ENCODE data around the gene HDAC9.
A peak's percentile ranks its signal among the peaks of the same experiment; 100 is the strongest.

HDAC9 gene

GRCh38 chr7:18927134-18927533 is 431.6 kb downstream of the HDAC9 start:
- Histone ChIP-seq H2AK5ac (ENCODE audit: low read length, severe bottlenecking) (no peak overlapping the region), H3K9ac (ENCODE audit: low read length) (no peak overlapping the region), H3K9me3 (ENCODE audit: control insufficient read depth, low read length) (no peaks in the 10 kb centered on the region), H3K27me3 (ENCODE audit: control insufficient read depth in 1 of 2, insufficient read depth in 1 of 2, low read length in 2 of 2) (no peaks in the 10 kb centered on the region), H3K4me1 (ENCODE audit: control insufficient read depth, insufficient read depth, low read depth, low read length) (no peaks in the 10 kb centered on the region), H3K36me3 (ENCODE audit: control insufficient read depth in 1 of 2, insufficient read depth in 2 of 2, low read depth in 1 of 2, low read length in 2 of 2) (no peaks in the 10 kb centered on the region), H3K4me2 (ENCODE audit: low read length, poor library complexity, severe bottlenecking) (no peak overlapping the region), H3K4me3 (ENCODE audit: insufficient read depth in 1 of 2, low read depth in 1 of 2, low read length in 2 of 2) (no peak overlapping the region), H3K79me1 (replicated peaks; ENCODE audit: low read length, poor library complexity, severe bottlenecking) (no peaks in the 10 kb centered on the region), H3K14ac (ENCODE audit: low read length in 2 of 2) (no peak overlapping the region), H2BK5ac (ENCODE audit: low read depth, low read length, poor library complexity, severe bottlenecking) (no peak overlapping the region), H2BK12ac (ENCODE audit: low read length in 2 of 2) (no peak overlapping the region), H3K4ac (ENCODE audit: low read depth in 1 of 2, low read length in 2 of 2) (no peak overlapping the region), H4K8ac (ENCODE audit: low read length) (no peak overlapping the region), H3K27ac (ENCODE audit: low read length, poor library complexity, severe bottlenecking) (no peak overlapping the region), H2AFZ (ENCODE audit: low read depth, low read length) (no peak overlapping the region), H3K23ac (ENCODE audit: low read length in 2 of 2) (no peak overlapping the region), H3K18ac (ENCODE audit: low read depth in 1 of 2, low read length in 2 of 2) (no peak overlapping the region), H4K91ac (ENCODE audit: low read length) (no peak overlapping the region), H2BK15ac (ENCODE audit: low read depth, poor library complexity, severe bottlenecking) (no peak overlapping the region), H2BK120ac (ENCODE audit: low read depth, low read length) (no peak overlapping the region)
- no peak for DNase-seq
- 75% methylated on average over 2 of the region's 2 CpGs for WGBS

GRCh38 chr7:18936265-18936664 is 440.7 kb downstream of the HDAC9 start:
- H2AK5ac ChIP-seq (ENCODE audit: low read length, severe bottlenecking): no peak overlapping the region
- no peak overlapping the region for H3K4ac ChIP-seq (ENCODE audit: low read depth in 1 of 2, low read length in 2 of 2)
- H3K4me3 ChIP-seq (ENCODE audit: insufficient read depth in 1 of 2, low read depth in 1 of 2, low read length in 2 of 2): no peak overlapping the region
- no peak overlapping the region for H2BK120ac ChIP-seq (ENCODE audit: low read depth, low read length)
- H3K79me1 ChIP-seq (replicated peaks; ENCODE audit: low read length, poor library complexity, severe bottlenecking): no peaks in the 10 kb centered on the region
- H3K4me2 ChIP-seq (ENCODE audit: low read length, poor library complexity, severe bottlenecking): no peak overlapping the region
- no peak overlapping the region for H3K18ac ChIP-seq (ENCODE audit: low read depth in 1 of 2, low read length in 2 of 2)
- no peaks in the 10 kb centered on the region for H3K27me3 ChIP-seq (ENCODE audit: control insufficient read depth in 1 of 2, insufficient read depth in 1 of 2, low read length in 2 of 2)
- H2AFZ ChIP-seq (ENCODE audit: low read depth, low read length): no peak overlapping the region
- H2BK15ac ChIP-seq (ENCODE audit: low read depth, poor library complexity, severe bottlenecking): no peak overlapping the region
- no peak overlapping the region for H4K8ac ChIP-seq (ENCODE audit: low read length)
- no peak overlapping the region for H3K27ac ChIP-seq (ENCODE audit: low read length, poor library complexity, severe bottlenecking)
- H3K36me3 ChIP-seq (ENCODE audit: control insufficient read depth in 1 of 2, insufficient read depth in 2 of 2, low read depth in 1 of 2, low read length in 2 of 2): no peaks in the 10 kb centered on the region
- no peak overlapping the region for H3K14ac ChIP-seq (ENCODE audit: low read length in 2 of 2)
- no peak overlapping the region for H3K9ac ChIP-seq (ENCODE audit: low read length)
- no peaks in the 10 kb centered on the region for H3K4me1 ChIP-seq (ENCODE audit: control insufficient read depth, insufficient read depth, low read depth, low read length)
- H4K91ac ChIP-seq (ENCODE audit: low read length): no peak overlapping the region
- no peak overlapping the region for H2BK5ac ChIP-seq (ENCODE audit: low read depth, low read length, poor library complexity, severe bottlenecking)
- H3K9me3 ChIP-seq (ENCODE audit: control insufficient read depth, low read length): no peaks in the 10 kb centered on the region
- H3K23ac ChIP-seq (ENCODE audit: low read length in 2 of 2): no peak overlapping the region
- DNase-seq: no peak
- no peak overlapping the region for H2BK12ac ChIP-seq (ENCODE audit: low read length in 2 of 2)

GRCh38 chr7:18939771-18940592 is 444.4 kb downstream of the HDAC9 start:
- Histone ChIP-seq H3K9ac (ENCODE audit: low read length) (no peak overlapping the region), H3K27me3 (ENCODE audit: control insufficient read depth in 1 of 2, insufficient read depth in 1 of 2, low read length in 2 of 2) (no peaks in the 10 kb centered on the region), H3K79me1 (replicated peaks; ENCODE audit: low read length, poor library complexity, severe bottlenecking) (no peaks in the 10 kb centered on the region), H2AK5ac (ENCODE audit: low read length, severe bottlenecking) (no peak overlapping the region), H3K27ac (ENCODE audit: low read length, poor library complexity, severe bottlenecking) (no peak overlapping the region), H2BK120ac (ENCODE audit: low read depth, low read length) (no peak overlapping the region), H3K23ac (ENCODE audit: low read length in 2 of 2) (no peak overlapping the region), H2BK15ac (ENCODE audit: low read depth, poor library complexity, severe bottlenecking) (no peak overlapping the region), H4K8ac (ENCODE audit: low read length) (no peak overlapping the region), H3K4me1 (ENCODE audit: control insufficient read depth, insufficient read depth, low read depth, low read length) (no peaks in the 10 kb centered on the region), H3K9me3 (ENCODE audit: control insufficient read depth, low read length) (no peaks in the 10 kb centered on the region), H3K4me3 (ENCODE audit: insufficient read depth in 1 of 2, low read depth in 1 of 2, low read length in 2 of 2) (no peak overlapping the region), H4K91ac (ENCODE audit: low read length) (no peak overlapping the region), H2AFZ (ENCODE audit: low read depth, low read length) (no peak overlapping the region), H3K18ac (ENCODE audit: low read depth in 1 of 2, low read length in 2 of 2) (no peak overlapping the region), H2BK5ac (ENCODE audit: low read depth, low read length, poor library complexity, severe bottlenecking) (no peak overlapping the region), H3K4ac (ENCODE audit: low read depth in 1 of 2, low read length in 2 of 2) (no peak overlapping the region), H2BK12ac (ENCODE audit: low read length in 2 of 2) (no peak overlapping the region), H3K14ac (ENCODE audit: low read length in 2 of 2) (no peak overlapping the region), H3K4me2 (ENCODE audit: low read length, poor library complexity, severe bottlenecking) (no peak overlapping the region), H3K36me3 (ENCODE audit: control insufficient read depth in 1 of 2, insufficient read depth in 2 of 2, low read depth in 1 of 2, low read length in 2 of 2) (no peaks in the 10 kb centered on the region)
- 22% methylated on average over 1 of the region's 2 CpGs for WGBS
- peak; percentile 32 for DNase-seq

- Histone ChIP-seq H3K4ac (ENCODE audit: low read depth in 1 of 2, low read length in 2 of 2) (no peak overlapping the region), H2BK12ac (ENCODE audit: low read length in 2 of 2) (no peak overlapping the region), H2BK15ac (ENCODE audit: low read depth, poor library complexity, severe bottlenecking) (no peak overlapping the region), H3K4me2 (ENCODE audit: low read length, poor library complexity, severe bottlenecking) (no peak overlapping the region), H3K18ac (ENCODE audit: low read depth in 1 of 2, low read length in 2 of 2) (no peak overlapping the region), H3K9me3 (ENCODE audit: control insufficient read depth, low read length) (no peaks in the 10 kb centered on the region), H3K9ac (ENCODE audit: low read length) (no peak overlapping the region), H2AK5ac (ENCODE audit: low read length, severe bottlenecking) (no peak overlapping the region), H2BK120ac (ENCODE audit: low read depth, low read length) (no peak overlapping the region), H4K91ac (ENCODE audit: low read length) (no peak overlapping the region), H3K4me3 (ENCODE audit: insufficient read depth in 1 of 2, low read depth in 1 of 2, low read length in 2 of 2) (no peak overlapping the region), H4K8ac (ENCODE audit: low read length) (no peak overlapping the region), H3K79me1 (replicated peaks; ENCODE audit: low read length, poor library complexity, severe bottlenecking) (no peaks in the 10 kb centered on the region), H3K27me3 (ENCODE audit: control insufficient read depth in 1 of 2, insufficient read depth in 1 of 2, low read length in 2 of 2) (no peaks in the 10 kb centered on the region), H3K14ac (ENCODE audit: low read length in 2 of 2) (no peak overlapping the region), H3K4me1 (ENCODE audit: control insufficient read depth, insufficient read depth, low read depth, low read length) (no peaks in the 10 kb centered on the region), H2AFZ (ENCODE audit: low read depth, low read length) (no peak overlapping the region), H2BK5ac (ENCODE audit: low read depth, low read length, poor library complexity, severe bottlenecking) (no peak overlapping the region), H3K27ac (ENCODE audit: low read length, poor library complexity, severe bottlenecking) (no peak overlapping the region), H3K23ac (ENCODE audit: low read length in 2 of 2) (no peak overlapping the region), H3K36me3 (ENCODE audit: control insufficient read depth in 1 of 2, insufficient read depth in 2 of 2, low read depth in 1 of 2, low read length in 2 of 2) (no peaks in the 10 kb centered on the region)
- no peak for DNase-seq
- 8% methylated on average over 2 of the region's 2 CpGs for WGBS
Observed at GRCh38 chr7:18940593-18941134, 445.1 kb downstream of the HDAC9 start.
